PC-3 (cell line): ENCODE results near the gene CTXN1. TPM values are rescaled to one million over a fixed set of nuclear protein-coding genes. Genes with fewer than 3 reads are reported as not detected.
A peak's percentile ranks its signal among the peaks of the same experiment; 100 is the strongest.

ENCODE experiments used
- ATAC-seq: fragments of 200-7000 bp; cut with Tn5 transposase; 2 replicates; pipeline ENCODE4 v1.9.1; 2020; ENCODE audit warnings: mild to moderate bottlenecking, moderate library complexity
- BruUV-seq: library from RNA; stranded (reverse); fragments of 400-500 nt; replicated peaks from 2 replicates; lab custom pipeline; 2021; lab: Mats Ljungman, UMichigan
- CTCF ChIA-PET: fragments of 300-600 bp; sonication (Branson Sonifier 250); formaldehyde crosslinking; loops from one replicate; lab custom pipeline; 2022; ENCODE audit warnings: antibody characterized with exemption; lab: Charles Lee
- POLR2A ChIA-PET: fragments of 300-600 bp; sonication (Branson Sonifier 250); formaldehyde crosslinking; loops from one replicate; lab custom pipeline; 2022; ENCODE audit warnings: antibody characterized with exemption; ENCODE audit not compliant: unreplicated experiment; lab: Charles Lee
- DNase-seq: peaks from one replicate; pipeline ENCODE4 v3.0.0-alpha.2; 2015
- H2AFZ ChIP-seq: fragments of 300-600 bp; sonication (generic); 2 replicates; pipeline ENCODE4 v1.6.0; 2016; ENCODE audit warnings: antibody characterized with exemption, low read length
- H3F3A ChIP-seq: fragments of 300-600 bp; sonication (generic); one replicate; pipeline ENCODE4 v1.6.0; 2017; ENCODE audit warnings: antibody characterized with exemption, low read length, control low read depth, mild to moderate bottlenecking; ENCODE audit not compliant: unreplicated experiment
- H3K27ac ChIP-seq: fragments of 300-600 bp; sonication (generic); 2 replicates; pipeline ENCODE4 v1.5.1; 2016; ENCODE audit warnings: mild to moderate bottlenecking, low read length
- H3K27me3 ChIP-seq: fragments of 300-600 bp; sonication (generic); 2 replicates; pipeline ENCODE4 v1.6.1; 2016; ENCODE audit warnings: low read length, mixed read lengths
- H3K36me3 ChIP-seq: fragments of 300-600 bp; sonication (generic); 2 replicates; pipeline ENCODE4 v1.6.1; 2016; ENCODE audit warnings: low read depth, mixed run types, low read length, mixed read lengths
- H3K4me1 ChIP-seq: fragments of 300-600 bp; sonication (generic); 2 replicates; pipeline ENCODE4 v1.5.1; 2016; ENCODE audit warnings: low read length; ENCODE audit not compliant: insufficient read depth
- H3K4me2 ChIP-seq: fragments of 300-600 bp; sonication (generic); 2 replicates; pipeline ENCODE4 v1.6.0; 2016; ENCODE audit warnings: low read length
- H3K4me3 ChIP-seq: fragments of 300-600 bp; sonication (generic); 2 replicates; pipeline ENCODE4 v1.5.1; 2016; ENCODE audit warnings: mild to moderate bottlenecking, low read length, mixed read lengths
- H3K79me2 ChIP-seq: fragments of 300-600 bp; sonication (generic); 2 replicates; pipeline ENCODE4 v1.6.1; 2017; ENCODE audit warnings: low read length, mixed read lengths
- H3K9ac ChIP-seq: fragments of 300-600 bp; sonication (generic); 2 replicates; pipeline ENCODE4 v1.6.0; 2016; ENCODE audit warnings: mild to moderate bottlenecking, low read length
- H3K9me2 ChIP-seq: fragments of 300-600 bp; sonication (generic); replicated peaks from 2 replicates; pipeline ENCODE4 v1.6.1; 2016; ENCODE audit warnings: mixed run types, low read length, mixed read lengths
- H3K9me3 ChIP-seq: fragments of 300-600 bp; sonication (generic); 2 replicates; pipeline ENCODE4 v1.6.1; 2016; ENCODE audit warnings: low read length, mixed read lengths
- H4K20me1 ChIP-seq: fragments of 300-600 bp; sonication (generic); 2 replicates; pipeline ENCODE4 v1.6.1; 2016; ENCODE audit warnings: low read length, mixed read lengths
- CTCF ChIP-seq: fragments of 300-600 bp; sonication (generic); conservative IDR thresholded peaks from 2 replicates; pipeline ENCODE4 v1.5.1; 2017; ENCODE audit warnings: antibody characterized with exemption, low read depth, mild to moderate bottlenecking, low read length
- EZH2 ChIP-seq: fragments of 300-600 bp; sonication (generic); IDR thresholded peaks from one replicate; pipeline ENCODE4 v1.6.1; 2017; ENCODE audit warnings: antibody characterized with exemption, mild to moderate bottlenecking, low read length; ENCODE audit not compliant: unreplicated experiment
- EZH2phosphoT487 ChIP-seq: fragments of 300-600 bp; sonication (generic); IDR thresholded peaks from 2 replicates; pipeline ENCODE4 v1.6.1; 2018; ENCODE audit warnings: mild to moderate bottlenecking, antibody characterized with exemption, low read length, borderline replicate concordance
- intact Hi-C: fragments of 100-400 bp; cut with micrococcal nuclease; formaldehyde crosslinking; loops from 2 replicates; pipeline ENCODE4 v1.9.0; 2023
- total RNA-seq: library from RNA; depleted of rRNA; stranded (reverse); fragments of >200 nt; gene quantifications from 2 replicates; pipeline ENCODE4 v1.2.3, GENCODE V29; 2014

The CTXN1 gene
- total RNA-seq, 1 experiment from 2014 or later, result 11.4 TPM

DNA sequence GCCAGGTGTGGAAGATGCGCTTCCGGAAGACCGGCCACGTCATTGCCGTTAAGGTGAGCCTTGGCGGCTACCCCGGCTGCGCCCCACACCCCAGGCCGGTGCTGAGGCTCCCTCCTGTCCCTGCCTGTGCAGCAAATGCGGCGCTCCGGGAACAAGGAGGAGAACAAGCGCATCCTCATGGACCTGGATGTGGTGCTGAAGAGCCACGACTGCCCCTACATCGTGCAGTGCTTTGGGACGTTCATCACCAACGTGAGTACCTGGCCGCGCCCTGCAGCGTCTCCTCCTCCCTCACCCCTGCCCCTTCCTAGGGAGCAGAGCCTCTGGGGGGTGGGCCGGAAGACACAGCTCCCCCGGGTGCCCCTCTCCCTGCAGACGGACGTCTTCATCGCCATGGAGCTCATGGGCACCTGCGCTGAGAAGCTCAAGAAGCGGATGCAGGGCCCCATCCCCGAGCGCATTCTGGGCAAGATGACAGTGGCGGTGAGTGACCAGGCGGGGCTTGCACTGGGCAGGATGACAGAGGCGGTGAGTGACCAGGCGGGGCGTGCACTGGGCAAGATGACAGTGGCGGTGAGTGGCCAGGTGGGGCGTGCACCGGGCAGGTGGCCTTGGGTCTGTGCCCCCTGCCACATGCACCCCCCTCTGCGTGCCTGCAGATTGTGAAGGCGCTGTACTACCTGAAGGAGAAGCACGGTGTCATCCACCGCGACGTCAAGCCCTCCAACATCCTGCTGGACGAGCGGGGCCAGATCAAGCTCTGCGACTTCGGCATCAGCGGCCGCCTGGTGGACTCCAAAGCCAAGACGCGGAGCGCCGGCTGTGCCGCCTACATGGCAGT lies 15.4 kb downstream of the CTXN1 start:
- Histone ChIP-seq H3K27ac (no peak overlapping the region), H3K27me3 (no peaks in the 10 kb centered on the region), H3K4me2 (no peak overlapping the region), H4K20me1 (0 out of 2 replicates have a peak, but pooled peaks cover 3% of the 10 kb centered on the region), H3K4me3 (no peak overlapping the region), H2AFZ (no peak overlapping the region), H3K9me3 (no peaks in the 10 kb centered on the region), H3K9ac (no peak overlapping the region), H3K4me1 (no peaks in the 10 kb centered on the region), H3K36me3 (peaks cover 20% of the 10 kb centered on the region), H3K9me2 (no peaks in the 10 kb centered on the region), H3F3A (no peaks in the 10 kb centered on the region), H3K79me2 (peaks cover 30% of the 10 kb centered on the region)
- intact Hi-C loops, result no loop called here
- no TSS peak for BruUV-seq
- POLR2A ChIA-PET, result no interaction called here
- CTCF ChIA-PET, result no interaction called here
- no peak for TF ChIP-seq CTCF
- DNase-seq (no peak), ATAC-seq (0 out of 2 replicates have a peak, but pooled peaks have one; percentile 4)

DNA sequence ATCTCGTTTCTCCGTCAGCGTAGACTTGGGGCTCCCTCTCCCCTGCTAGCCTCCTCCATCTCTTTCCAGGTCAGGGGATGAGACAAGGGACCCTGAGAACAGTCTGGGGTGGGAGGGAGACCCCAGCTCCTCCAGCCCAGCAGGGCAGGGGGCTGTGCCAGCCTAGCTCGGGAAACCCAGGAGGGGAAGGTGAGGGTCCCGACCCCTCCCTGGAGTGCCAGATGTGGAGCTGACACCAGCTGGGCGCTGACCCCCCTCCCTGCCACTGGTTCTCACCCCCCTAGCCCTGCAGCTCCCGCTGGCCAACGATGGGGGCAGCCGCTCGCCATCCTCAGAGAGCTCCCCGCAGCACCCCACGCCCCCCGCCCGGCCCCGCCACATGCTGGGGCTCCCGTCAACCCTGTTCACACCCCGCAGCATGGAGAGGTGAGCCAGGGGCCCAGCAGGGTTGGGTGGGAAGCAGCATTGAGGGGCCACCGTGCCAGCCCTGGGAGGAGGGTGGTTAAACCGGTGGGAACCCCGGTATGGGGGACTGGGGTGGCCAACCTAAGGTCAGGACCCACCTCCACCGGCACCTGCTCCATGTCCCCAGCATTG lies 16.4 kb downstream of the CTXN1 start:
- Histone ChIP-seq H3K4me3 (no peak overlapping the region), H4K20me1 (0 out of 2 replicates have a peak, but pooled peaks cover 3% of the 10 kb centered on the region), H3K27me3 (no peaks in the 10 kb centered on the region), H3K4me1 (peaks cover 9% of the 10 kb centered on the region), H3K9ac (no peak overlapping the region), H3K9me3 (no peaks in the 10 kb centered on the region), H3K9me2 (no peaks in the 10 kb centered on the region), H2AFZ (no peak overlapping the region), H3K36me3 (peaks cover 20% of the 10 kb centered on the region), H3K4me2 (no peak overlapping the region), H3K27ac (no peak overlapping the region), H3F3A (no peaks in the 10 kb centered on the region), H3K79me2 (peaks cover 40% of the 10 kb centered on the region)
- TF ChIP-seq EZH2phosphoT487, result no peak
- TF ChIP-seq CTCF, result no peak
- no peak for TF ChIP-seq EZH2
- POLR2A ChIA-PET, result no interaction called here
- DNase-seq (no peak), ATAC-seq (no peak)
- no TSS peak for BruUV-seq
- CTCF ChIA-PET, result no interaction called here
- intact Hi-C loops, result no loop called here
